Thyroid gland (tissue), 4 donors: Measurements from ENCODE around the gene TSPO.

Experiments
- POLR2A ChIP-seq, 2 donors: fragments of 450-650 bp; IDR thresholded peaks; one replicate each; pipeline ENCODE4 v1.6.1; 2017; ENCODE audit warnings: antibody characterized with exemption in 2 of 2, mild to moderate bottlenecking in 2 of 2, moderate library complexity in 1 of 2
- TF ChIP-seq, protein P1 (sequence below), 6 experiments: fragments of 200-600 bp in 3 of 6; fragments of 450-650 bp in 3 of 6; sonication (generic) in 3 of 6; IDR thresholded peaks; one replicate each; pipeline ENCODE4 v1.5.1; 2016 to 2019; ENCODE audit warnings: antibody characterized with exemption in 6 of 6, mild to moderate bottlenecking in 2 of 6, inconsistent platforms in 1 of 6, moderate library complexity in 1 of 6

DNA sequence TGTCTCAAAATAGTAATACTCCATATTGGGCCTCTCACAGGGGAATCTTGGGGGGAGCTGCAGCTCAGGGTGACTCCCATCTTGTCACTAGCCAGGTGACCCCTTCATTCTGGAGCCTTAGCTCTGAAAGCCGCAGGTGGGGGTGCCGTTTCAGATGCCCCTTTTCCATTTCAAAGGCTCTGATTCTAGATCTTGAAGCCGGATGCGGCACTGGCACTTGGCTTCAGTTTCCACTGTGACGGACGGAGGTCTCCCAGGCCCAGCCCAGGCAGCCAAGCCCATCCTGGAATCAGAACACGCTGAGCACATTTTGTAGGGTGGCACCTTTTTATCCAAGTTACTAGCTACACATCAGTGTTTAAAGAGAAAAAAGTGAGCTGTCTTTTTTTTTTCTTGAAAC, 34.4 kb upstream of the TSPO start:
- TF ChIP-seq, protein P1, sequence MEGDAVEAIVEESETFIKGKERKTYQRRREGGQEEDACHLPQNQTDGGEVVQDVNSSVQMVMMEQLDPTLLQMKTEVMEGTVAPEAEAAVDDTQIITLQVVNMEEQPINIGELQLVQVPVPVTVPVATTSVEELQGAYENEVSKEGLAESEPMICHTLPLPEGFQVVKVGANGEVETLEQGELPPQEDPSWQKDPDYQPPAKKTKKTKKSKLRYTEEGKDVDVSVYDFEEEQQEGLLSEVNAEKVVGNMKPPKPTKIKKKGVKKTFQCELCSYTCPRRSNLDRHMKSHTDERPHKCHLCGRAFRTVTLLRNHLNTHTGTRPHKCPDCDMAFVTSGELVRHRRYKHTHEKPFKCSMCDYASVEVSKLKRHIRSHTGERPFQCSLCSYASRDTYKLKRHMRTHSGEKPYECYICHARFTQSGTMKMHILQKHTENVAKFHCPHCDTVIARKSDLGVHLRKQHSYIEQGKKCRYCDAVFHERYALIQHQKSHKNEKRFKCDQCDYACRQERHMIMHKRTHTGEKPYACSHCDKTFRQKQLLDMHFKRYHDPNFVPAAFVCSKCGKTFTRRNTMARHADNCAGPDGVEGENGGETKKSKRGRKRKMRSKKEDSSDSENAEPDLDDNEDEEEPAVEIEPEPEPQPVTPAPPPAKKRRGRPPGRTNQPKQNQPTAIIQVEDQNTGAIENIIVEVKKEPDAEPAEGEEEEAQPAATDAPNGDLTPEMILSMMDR (IDR thresholded peaks at IDR 0.05): no peak
- TF ChIP-seq POLR2A (IDR thresholded peaks at IDR 0.05): no peak
